Measurements from ENCODE around the gene DCAF7.
A peak's percentile ranks its signal among the peaks of the same experiment; 100 is the strongest.

DCAF7 gene

GRCh38 chr17:63525190-63525946, 24.9 kb upstream of the DCAF7 start:
- DNase-seq = no peak

DNA sequence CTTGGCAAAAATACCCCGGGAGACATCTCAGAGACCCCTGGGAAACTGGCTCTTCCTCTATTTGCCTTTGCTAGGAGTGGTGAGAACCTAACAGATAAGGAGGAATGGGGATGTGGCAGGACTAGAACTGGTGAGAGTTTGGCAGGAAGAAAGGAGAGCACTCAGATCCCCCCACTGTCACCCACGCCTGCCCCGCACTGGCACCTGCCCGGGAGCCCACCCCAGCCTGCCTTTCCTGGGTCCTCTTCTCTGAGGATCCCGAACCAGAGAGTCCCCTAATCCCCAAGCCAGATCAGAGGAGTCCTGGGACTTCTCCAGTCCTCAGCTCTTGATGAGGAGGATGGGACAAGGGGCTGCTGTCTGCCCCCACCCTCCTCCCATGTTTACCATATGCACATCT, 23.4 kb upstream of the DCAF7 start:
- DNase-seq = no peak

DNA sequence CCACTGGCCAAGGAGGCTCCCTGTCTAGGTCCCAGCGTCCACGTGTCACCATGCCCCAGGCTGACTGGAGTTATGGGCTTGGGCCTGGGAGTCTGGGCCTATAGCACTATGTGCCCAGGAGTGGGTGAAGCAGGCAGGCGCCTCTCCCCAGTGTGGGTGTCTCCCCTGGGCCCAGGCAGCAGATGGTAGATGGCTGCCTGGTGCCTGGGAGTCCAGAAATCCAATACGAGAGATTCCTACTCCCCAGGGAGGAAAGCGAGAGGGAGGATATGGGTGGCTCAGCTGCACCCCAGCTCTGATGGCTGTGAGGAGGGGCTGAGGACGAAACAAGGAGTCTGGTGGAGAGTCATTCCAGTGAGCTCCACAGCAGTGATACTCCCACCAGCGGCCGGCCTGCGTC, 22.1 kb upstream of the DCAF7 start:
- DNase-seq = no peak

DNA sequence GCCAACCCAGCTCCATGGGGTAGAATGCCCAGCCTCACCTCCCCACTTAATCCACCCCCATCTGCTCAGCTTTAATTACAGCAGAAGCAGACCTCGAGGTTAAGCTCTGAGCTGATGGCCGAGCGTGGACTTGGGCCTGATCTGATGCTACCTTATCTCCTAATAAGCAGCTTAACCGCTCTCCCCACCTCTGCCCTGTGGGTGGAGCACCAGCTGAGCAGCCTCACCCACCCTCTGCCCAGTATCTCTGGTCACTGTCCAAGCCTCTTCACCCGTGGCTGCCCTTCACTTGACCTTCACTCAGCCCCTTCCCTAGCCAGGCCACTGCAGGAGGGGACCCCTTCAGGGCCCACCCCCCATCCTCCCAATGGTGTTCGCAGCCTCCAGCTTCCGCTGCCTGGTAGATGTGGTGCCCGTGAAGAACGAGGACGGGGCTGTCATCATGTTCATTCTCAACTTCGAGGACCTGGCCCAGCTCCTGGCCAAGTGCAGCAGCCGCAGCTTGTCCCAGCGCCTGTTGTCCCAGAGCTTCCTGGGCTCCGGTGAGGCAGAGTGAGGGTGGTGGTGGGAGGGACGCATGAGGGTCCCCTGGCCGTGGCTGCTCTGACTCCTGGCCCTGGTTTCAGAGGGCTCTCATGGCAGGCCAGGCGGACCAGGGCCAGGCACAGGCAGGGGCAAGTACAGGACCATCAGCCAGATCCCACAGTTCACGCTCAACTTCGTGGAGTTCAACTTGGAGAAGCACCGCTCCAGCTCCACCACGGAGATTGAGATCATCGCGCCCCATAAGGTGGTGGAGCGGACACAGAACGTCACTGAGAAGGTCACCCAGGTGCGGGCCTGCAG, 20.3 kb upstream of the DCAF7 start:
- no peak for DNase-seq

DNA sequence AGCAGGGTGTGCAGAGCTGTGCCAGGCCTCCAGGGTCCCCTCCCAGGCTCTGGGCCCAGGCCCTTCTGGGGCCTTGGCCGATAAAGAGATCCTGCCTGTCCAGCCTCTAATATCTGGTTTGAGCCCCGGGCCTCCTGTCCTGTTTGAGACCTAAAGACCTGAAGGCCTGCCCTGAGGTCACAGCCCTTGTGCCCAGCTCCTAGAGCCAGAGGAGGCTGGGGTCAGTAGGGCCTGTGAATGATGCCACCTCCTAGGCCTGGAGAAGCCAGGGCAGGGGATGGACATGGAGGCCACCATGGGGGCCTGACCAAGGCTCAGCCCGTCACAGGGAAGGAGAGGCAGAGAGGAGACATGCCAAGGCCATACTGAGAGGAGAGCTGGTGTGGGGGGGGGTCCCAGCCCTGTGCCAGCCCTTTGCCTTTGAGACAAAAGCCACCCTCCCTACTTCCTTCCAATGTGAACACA, 19.7 kb upstream of the DCAF7 start:
- no peak for DNase-seq

DNA sequence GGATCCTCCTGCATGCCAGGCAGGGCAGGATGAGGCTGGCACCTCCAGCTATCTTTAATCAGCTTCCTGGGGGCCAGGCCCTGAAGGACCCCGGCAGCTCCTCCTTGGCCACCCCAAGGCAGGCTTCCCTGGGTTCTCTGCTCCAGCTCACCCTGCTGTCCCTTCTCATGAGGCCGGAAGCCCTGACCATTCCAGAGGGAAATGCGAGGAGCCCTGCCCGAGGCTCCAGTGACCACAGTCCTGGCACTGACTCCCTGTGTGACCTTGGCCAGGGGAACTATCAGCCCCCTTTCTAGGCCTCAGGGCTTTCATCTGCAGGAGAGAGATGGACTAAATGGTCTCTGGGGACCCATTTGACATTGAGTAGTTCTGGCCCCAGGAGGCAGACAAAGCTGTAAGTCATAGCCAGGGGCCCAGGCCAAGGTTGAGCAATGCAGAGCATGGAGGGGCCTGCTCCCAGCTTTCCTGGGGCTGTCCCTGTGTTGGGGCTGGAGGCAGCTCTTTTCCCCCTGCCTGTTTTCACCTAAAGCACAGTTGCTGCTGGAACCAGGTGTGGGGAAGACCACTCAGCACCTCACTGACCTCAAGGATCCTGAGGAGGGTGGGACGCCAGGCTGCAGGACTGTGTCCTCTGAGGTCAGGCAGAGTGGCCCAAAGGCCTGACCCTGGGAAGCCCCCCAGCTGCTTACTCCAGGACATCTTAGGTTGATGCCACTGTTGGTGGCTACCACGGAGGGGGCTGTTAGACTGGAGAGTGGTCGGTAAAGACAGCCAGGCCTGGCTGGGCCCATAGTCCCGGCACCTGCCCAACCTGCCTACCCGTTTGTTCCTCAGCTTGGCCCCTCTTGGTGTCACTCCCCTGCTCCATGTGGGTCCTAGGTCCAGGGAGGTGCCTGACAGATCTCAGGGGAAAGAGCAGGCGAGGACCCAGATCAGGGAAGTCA, 19.0 kb upstream of the DCAF7 start:
- DNase-seq = no peak

GRCh38 chr17:63533433-63534077, 16.7 kb upstream of the DCAF7 start:
- no peak for DNase-seq

- no peak for DNase-seq
Measured at GRCh38 chr17:63534078-63534570, 16.2 kb upstream of the DCAF7 start.

- no peak for DNase-seq
Measured at GRCh38 chr17:63534816-63535455, 15.3 kb upstream of the DCAF7 start.

- no peak for DNase-seq
Measured at GRCh38 chr17:63535640-63536039, 14.6 kb upstream of the DCAF7 start.

GRCh38 chr17:63537001-63537400, 13.3 kb upstream of the DCAF7 start:
- no peak for DNase-seq

GRCh38 chr17:63537991-63538692, 12.1 kb upstream of the DCAF7 start:
- DNase-seq = peak; percentile 28 to 45

GRCh38 chr17:63538693-63539595, 11.3 kb upstream of the DCAF7 start:
- no peak for DNase-seq

DNA sequence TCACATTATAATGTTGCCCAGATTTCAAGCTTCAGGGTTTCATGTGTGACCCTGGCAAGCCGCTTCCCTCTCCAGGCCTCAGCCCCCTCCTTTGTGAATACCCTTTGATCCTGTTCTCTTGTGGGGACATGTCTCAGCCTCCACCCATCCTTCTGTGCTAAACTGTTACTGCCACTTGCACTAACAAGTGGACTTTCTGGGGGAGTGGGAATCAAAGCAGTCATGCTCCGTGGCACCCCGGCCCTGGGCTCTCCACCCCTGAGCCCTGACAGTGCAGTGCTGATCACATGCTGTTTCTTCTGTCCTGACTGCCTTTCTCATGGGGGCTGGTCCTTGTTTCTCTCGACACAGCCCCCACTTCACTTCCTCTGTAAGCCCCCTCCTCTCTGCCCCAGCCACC, 9.7 kb upstream of the DCAF7 start:
- DNase-seq = no peak

- no peak for DNase-seq
Measured at GRCh38 chr17:63542218-63542545, 8.1 kb upstream of the DCAF7 start.

- DNase-seq = no peak
Measured at GRCh38 chr17:63542942-63543821, 7.1 kb upstream of the DCAF7 start.

DNA sequence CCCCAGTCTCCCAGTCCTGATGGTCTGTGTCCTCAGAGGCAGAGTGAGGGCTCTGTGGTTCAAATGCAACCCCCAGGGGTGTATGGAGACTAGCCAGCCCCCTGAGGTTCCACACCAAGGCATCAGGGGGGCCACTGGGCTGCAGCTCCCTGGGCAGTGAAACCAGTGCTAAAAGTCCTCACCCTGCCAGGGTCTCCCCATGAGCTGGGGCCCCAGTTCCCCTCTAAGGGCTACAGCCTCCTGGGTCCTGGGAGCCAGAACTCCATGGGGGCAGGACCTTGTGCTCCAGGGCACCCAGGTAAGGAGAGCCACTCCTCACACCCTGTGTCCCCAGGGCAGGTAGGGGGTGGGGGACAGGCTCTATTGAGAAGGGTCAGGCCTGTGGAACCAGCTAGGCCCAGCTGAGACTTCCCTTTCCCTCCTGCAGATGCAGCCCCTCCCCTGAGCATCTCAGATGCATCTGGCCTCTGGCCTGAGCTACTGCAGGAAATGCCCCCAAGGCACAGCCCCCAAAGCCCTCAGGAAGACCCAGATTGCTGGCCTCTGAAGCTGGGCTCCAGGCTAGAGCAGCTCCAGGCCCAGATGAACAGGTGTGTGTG, 6.4 kb upstream of the DCAF7 start:
- no peak for DNase-seq

- DNase-seq = no peak
Measured at GRCh38 chr17:63544467-63545301, 5.6 kb upstream of the DCAF7 start.
